GM10266 (cell line): Measurements from ENCODE around the gene NCOR2.

Experiments
- DNase-seq: peaks from one replicate; pipeline ENCODE4 v3.0.0; 2012; ENCODE audit errors: extremely low spot score
- TF ChIP-seq, protein P1 (sequence below): IDR thresholded peaks from 2 replicates; pipeline ENCODE4 v1.5.1; 2012; ENCODE audit warnings: mild to moderate bottlenecking, low read depth; ENCODE audit not compliant: control insufficient read depth, insufficient read depth; ENCODE audit errors: missing control alignments

The NCOR2 gene

DNA sequence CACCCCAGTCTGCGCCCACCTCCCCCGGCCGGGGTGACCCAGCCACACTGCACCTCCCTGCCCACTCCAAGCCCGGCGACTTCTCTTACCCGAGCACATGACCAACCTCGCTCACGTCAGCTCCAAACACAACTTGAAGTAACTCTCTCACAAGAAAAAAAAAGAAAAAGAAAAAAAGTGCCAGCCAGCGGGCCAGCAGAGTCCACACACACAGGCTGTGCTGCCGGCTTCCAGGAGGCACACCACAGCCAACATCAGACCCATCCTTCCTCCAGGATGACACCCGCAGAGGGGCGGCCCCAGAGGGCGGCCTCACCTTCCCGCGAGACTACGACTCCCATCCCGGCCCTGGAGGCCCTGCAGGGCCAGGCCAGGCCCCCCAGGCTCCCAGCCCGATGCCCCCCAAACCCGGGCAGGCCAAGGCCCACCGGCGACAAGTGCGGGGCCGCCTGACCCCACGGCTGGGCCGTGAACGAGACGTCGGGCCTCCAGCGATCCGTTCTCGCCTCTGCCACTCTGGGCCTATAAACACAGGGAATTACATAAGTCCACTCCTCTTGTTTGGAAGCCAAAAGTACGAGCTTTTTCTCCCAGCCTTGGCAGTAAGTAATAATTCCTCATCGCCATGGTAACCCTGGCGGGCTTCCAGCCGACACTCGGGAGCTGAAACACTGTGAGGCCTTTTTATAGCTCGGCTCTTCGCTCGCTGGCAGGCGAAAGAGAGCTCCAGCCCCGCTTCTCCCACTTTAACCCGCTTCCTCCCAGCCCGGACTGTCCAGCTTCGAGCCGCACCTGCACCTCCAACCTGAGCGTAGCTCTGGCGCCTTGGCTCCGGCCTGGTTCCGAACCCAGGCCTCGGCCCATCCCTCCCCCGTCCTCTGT lies 49.1 kb downstream of the NCOR2 start:
- no peak for DNase-seq
- TF ChIP-seq, protein P1, sequence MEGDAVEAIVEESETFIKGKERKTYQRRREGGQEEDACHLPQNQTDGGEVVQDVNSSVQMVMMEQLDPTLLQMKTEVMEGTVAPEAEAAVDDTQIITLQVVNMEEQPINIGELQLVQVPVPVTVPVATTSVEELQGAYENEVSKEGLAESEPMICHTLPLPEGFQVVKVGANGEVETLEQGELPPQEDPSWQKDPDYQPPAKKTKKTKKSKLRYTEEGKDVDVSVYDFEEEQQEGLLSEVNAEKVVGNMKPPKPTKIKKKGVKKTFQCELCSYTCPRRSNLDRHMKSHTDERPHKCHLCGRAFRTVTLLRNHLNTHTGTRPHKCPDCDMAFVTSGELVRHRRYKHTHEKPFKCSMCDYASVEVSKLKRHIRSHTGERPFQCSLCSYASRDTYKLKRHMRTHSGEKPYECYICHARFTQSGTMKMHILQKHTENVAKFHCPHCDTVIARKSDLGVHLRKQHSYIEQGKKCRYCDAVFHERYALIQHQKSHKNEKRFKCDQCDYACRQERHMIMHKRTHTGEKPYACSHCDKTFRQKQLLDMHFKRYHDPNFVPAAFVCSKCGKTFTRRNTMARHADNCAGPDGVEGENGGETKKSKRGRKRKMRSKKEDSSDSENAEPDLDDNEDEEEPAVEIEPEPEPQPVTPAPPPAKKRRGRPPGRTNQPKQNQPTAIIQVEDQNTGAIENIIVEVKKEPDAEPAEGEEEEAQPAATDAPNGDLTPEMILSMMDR, result no peak
